DOHH2 (cell line): ENCODE results near the gene CPNE2.
"Not testable (repeated sequence)": the region's sequence is repeated elsewhere in the genome, so short reads cannot be mapped to it uniquely, and the experiment has no call there.

Experiments used
- H3F3A ChIP-seq: fragments of 200-600 bp; sonication (generic), shearing (Covaris generic); 2 replicates; pipeline ENCODE4 v1.6.0; 2016; ENCODE audit warnings: antibody characterized with exemption, mild to moderate bottlenecking; ENCODE audit not compliant: control insufficient read depth, insufficient read depth
- H3K27ac ChIP-seq: fragments of 200-600 bp; sonication (generic); 2 replicates; pipeline ENCODE4 v1.5.1; 2014; ENCODE audit warnings: low read depth, mild to moderate bottlenecking, low read length, moderate library complexity
- H3K27me3 ChIP-seq: fragments of 200-600 bp; sonication (generic); 2 replicates; pipeline ENCODE4 v1.6.1; 2014; ENCODE audit warnings: mild to moderate bottlenecking, low read length, mixed read lengths; ENCODE audit not compliant: control insufficient read depth
- H3K36me3 ChIP-seq: fragments of 200-600 bp; sonication (generic); 2 replicates; pipeline ENCODE4 v1.6.1; 2014; ENCODE audit warnings: mild to moderate bottlenecking, low read length, moderate library complexity, mixed read lengths; ENCODE audit not compliant: control insufficient read depth
- H3K4me1 ChIP-seq: fragments of 200-600 bp; sonication (generic); 2 replicates; pipeline ENCODE4 v1.6.1; 2014; ENCODE audit warnings: mild to moderate bottlenecking, low read length, mixed read lengths; ENCODE audit not compliant: control insufficient read depth
- H3K4me2 ChIP-seq: fragments of 200-600 bp; sonication (generic); 2 replicates; pipeline ENCODE4 v1.6.0; 2014; ENCODE audit warnings: mild to moderate bottlenecking, low read length, moderate library complexity
- H3K4me3 ChIP-seq: fragments of 200-600 bp; sonication (generic); 2 replicates; pipeline ENCODE4 v1.5.1; 2014; ENCODE audit warnings: mild to moderate bottlenecking, low read length, mixed read lengths
- H3K79me2 ChIP-seq: fragments of 200-600 bp; sonication (generic); 2 replicates; pipeline ENCODE4 v1.6.1; 2014; ENCODE audit warnings: mild to moderate bottlenecking, low read length, mixed read lengths; ENCODE audit not compliant: control insufficient read depth
- H3K9me2 ChIP-seq: fragments of 200-600 bp; sonication (generic); replicated peaks from 2 replicates; pipeline ENCODE4 v1.6.1; 2014; ENCODE audit warnings: mild to moderate bottlenecking, low read length, mixed read lengths; ENCODE audit not compliant: control insufficient read depth
- H3K9me3 ChIP-seq: fragments of 200-600 bp; sonication (generic); 2 replicates; pipeline ENCODE4 v1.6.1; 2014; ENCODE audit warnings: antibody characterized with exemption, low read length, mixed read lengths; ENCODE audit not compliant: control insufficient read depth, insufficient read depth
- H4K20me1 ChIP-seq: fragments of 200-600 bp; sonication (generic); 2 replicates; pipeline ENCODE4 v1.6.0; 2014; ENCODE audit warnings: low read depth, mild to moderate bottlenecking, antibody characterized with exemption, low read length, moderate library complexity; ENCODE audit not compliant: control insufficient read depth, insufficient read depth
- CTCF ChIP-seq: fragments of 200-600 bp; sonication (generic); IDR thresholded peaks from one replicate; pipeline ENCODE4 v1.5.1; 2014; ENCODE audit warnings: antibody characterized with exemption, mild to moderate bottlenecking, low read depth, low read length; ENCODE audit not compliant: poor library complexity, severe bottlenecking
- EZH2phosphoT487 ChIP-seq: fragments of 200-600 bp; sonication (generic); IDR thresholded peaks from 2 replicates; pipeline ENCODE4 v1.6.1; 2017; ENCODE audit warnings: borderline replicate concordance, mild to moderate bottlenecking, antibody characterized with exemption, low read length, moderate library complexity, mixed read lengths

The CPNE2 gene

GRCh38 chr16:57188711-57189002, 96.3 kb downstream of the CPNE2 start:
- Histone ChIP-seq H4K20me1 (0 out of 2 replicates have a peak, but pooled peaks cover 3% of the 10 kb centered on the region), H3K4me3 (no peak overlapping the region), H3F3A (no peaks in the 10 kb centered on the region), H3K27ac (no peak overlapping the region), H3K9me2 (no peaks in the 10 kb centered on the region), H3K9me3 (no peaks in the 10 kb centered on the region), H3K36me3 (peaks cover 9% of the 10 kb centered on the region), H3K27me3 (no peaks in the 10 kb centered on the region), H3K79me2 (peaks cover 96% of the 10 kb centered on the region), H3K4me2 (no peak overlapping the region), H3K4me1 (peaks cover 29% of the 10 kb centered on the region)
- TF ChIP-seq CTCF: no peak
- TF ChIP-seq EZH2phosphoT487: no peak

GRCh38 chr16:57189527-57189926, 97.1 kb downstream of the CPNE2 start:
- H3K9me3 ChIP-seq, H3K4me3 ChIP-seq, H4K20me1 ChIP-seq, H3K4me2 ChIP-seq, H3F3A ChIP-seq, H3K27me3 ChIP-seq, H3K36me3 ChIP-seq, H3K27ac ChIP-seq, H3K9me2 ChIP-seq: not testable (repeated sequence)
- peaks cover 20% of the 10 kb centered on the region for H3K4me1 ChIP-seq
- H3K79me2 ChIP-seq: peaks cover 96% of the 10 kb centered on the region

- Histone ChIP-seq H3K9me2 (no peaks in the 10 kb centered on the region), H3K4me1 (peaks cover 15% of the 10 kb centered on the region), H3F3A (no peaks in the 10 kb centered on the region), H3K4me2 (no peak overlapping the region), H3K9me3 (no peaks in the 10 kb centered on the region), H4K20me1 (0 out of 2 replicates have a peak, but pooled peaks cover 3% of the 10 kb centered on the region), H3K4me3 (no peak overlapping the region), H3K79me2 (peaks cover 95% of the 10 kb centered on the region), H3K36me3 (peaks cover 9% of the 10 kb centered on the region), H3K27me3 (no peaks in the 10 kb centered on the region), H3K27ac (no peak overlapping the region)
- TF ChIP-seq CTCF (no peak), EZH2phosphoT487 (no peak)
Observed at GRCh38 chr16:57190136-57190535, 97.8 kb downstream of the CPNE2 start.

GRCh38 chr16:57191056-57191571, 98.7 kb downstream of the CPNE2 start:
- no peak overlapping the region for H3K4me2 ChIP-seq
- H3K9me3 ChIP-seq: no peaks in the 10 kb centered on the region
- no peak overlapping the region for H3K4me3 ChIP-seq
- 0 out of 2 replicates have a peak, but pooled peaks cover 3% of the 10 kb centered on the region for H4K20me1 ChIP-seq
- TF ChIP-seq EZH2phosphoT487 (no peak), CTCF (no peak)
- peaks cover 3% of the 10 kb centered on the region for H3K36me3 ChIP-seq
- peaks cover 91% of the 10 kb centered on the region for H3K79me2 ChIP-seq
- no peaks in the 10 kb centered on the region for H3F3A ChIP-seq
- no peak overlapping the region for H3K27ac ChIP-seq
- H3K9me2 ChIP-seq: no peaks in the 10 kb centered on the region
- peaks cover 15% of the 10 kb centered on the region for H3K4me1 ChIP-seq
- H3K27me3 ChIP-seq: no peaks in the 10 kb centered on the region
